K562 (cell line): Measurements from ENCODE around the gene PPM1D. TPM values are rescaled to one million over a fixed set of nuclear protein-coding genes. Genes with fewer than 3 reads are reported as not detected.

ENCODE experiments used
- CCAR2 ChIP-seq: fragments of 200-400 bp; formaldehyde crosslinking; IDR thresholded peaks from 2 replicates; pipeline ENCODE4 v1.6.1; 2017; ENCODE audit warnings: mild to moderate bottlenecking, low read depth, low read length
- ESRRA ChIP-seq: fragments of 450-650 bp; IDR thresholded peaks from 2 replicates; pipeline ENCODE4 v1.6.1; 2014; ENCODE audit warnings: low read depth, mild to moderate bottlenecking, moderate library complexity, borderline replicate concordance
- GTF2E2 ChIP-seq: fragments of 200-800 bp; sonication (Bioruptor generic); IDR thresholded peaks from 2 replicates; pipeline ENCODE4 v1.6.1; 2016; ENCODE audit warnings: missing genetic modification characterization, missing compliant biosample characterization
- NCOA6 ChIP-seq: fragments of 450-650 bp; IDR thresholded peaks from 2 replicates; pipeline ENCODE4 v1.6.1; 2017; ENCODE audit warnings: mild to moderate bottlenecking
- NR1H2 ChIP-seq: sonication (generic); formaldehyde crosslinking; IDR thresholded peaks from 2 replicates; pipeline ENCODE4 v1.4.0; 2020; ENCODE audit warnings: mild to moderate bottlenecking, missing genetic modification reagents
- PCBP1 ChIP-seq: fragments of 200-400 bp; formaldehyde crosslinking; IDR thresholded peaks from 2 replicates; pipeline ENCODE4 v1.6.1; 2018; ENCODE audit warnings: mild to moderate bottlenecking, low read depth, low read length; ENCODE audit not compliant: poor library complexity, severe bottlenecking
- PHF20 ChIP-seq: fragments of 450-650 bp; IDR thresholded peaks from 2 replicates; pipeline ENCODE4 v1.6.1; 2018; ENCODE audit not compliant: partially characterized antibody
- RBM22 ChIP-seq: fragments of 200-400 bp; formaldehyde crosslinking; IDR thresholded peaks from 2 replicates; pipeline ENCODE4 v1.6.1; 2018; ENCODE audit warnings: low read length, low read depth; ENCODE audit not compliant: poor library complexity, severe bottlenecking
- SREBF1 ChIP-seq: fragments of 150-350 bp; IDR thresholded peaks from 2 replicates; pipeline ENCODE4 v1.6.1; 2014; ENCODE audit warnings: antibody characterized with exemption, low read depth, low read length, borderline replicate concordance
- TCF3 ChIP-seq: sonication (generic); formaldehyde crosslinking; IDR thresholded peaks from 2 replicates; pipeline ENCODE4 v1.4.0; 2020; ENCODE audit warnings: mild to moderate bottlenecking, missing genetic modification reagents
- TGIF2 ChIP-seq: sonication (generic); formaldehyde crosslinking; IDR thresholded peaks from 2 replicates; pipeline ENCODE4 v1.8.1; 2022; ENCODE audit warnings: mild to moderate bottlenecking, missing genetic modification reagents, moderate library complexity
- ZC3H8 ChIP-seq: fragments of 450-650 bp; IDR thresholded peaks from 2 replicates; pipeline ENCODE4 v1.6.1; 2017
- ZNF146 ChIP-seq: IDR thresholded peaks from one replicate; pipeline ENCODE4 v1.6.1; 2018; ENCODE audit warnings: missing compliant biosample characterization; ENCODE audit not compliant: unreplicated experiment
- ZNF23 ChIP-seq: fragments of 250-450 bp; sonication (Bioruptor Pico); IDR thresholded peaks from 2 replicates; pipeline ENCODE4 v1.4.0; 2020; ENCODE audit warnings: mild to moderate bottlenecking
- polyA plus RNA-seq, 8 experiments: library from polyadenylated mRNA; depleted of rRNA in 4 of 8; stranded (reverse) in 5 of 8; unstranded in 3 of 8; fragments of >200 nt; fragmentation: Nextera tagmentation in 2 of 8; fragmentation: Illumina TruSeq in 1 of 8; extraction: Ambion mirVana in 2 of 8; extraction: Trizol in 1 of 8; gene quantifications; 2 replicates each; pipeline versions ENCODE4 v1.2.1 to v1.2.3, GENCODE V29; 2011 to 2014; ENCODE audit warnings: inconsistent platforms in 1 of 8, missing spikeins in 1 of 8
- total RNA-seq, 7 experiments: library from RNA; depleted of rRNA in 6 of 7; stranded (reverse); fragments of >200 nt in 6 of 7; fragmentation: Illumina TruSeq in 2 of 7; extraction: Trizol in 2 of 7; gene quantifications; 2 replicates each; pipeline versions ENCODE4 v1.2.1 to v1.2.3, GENCODE V29; 2011 to 2021; ENCODE audit warnings: low replicate concordance in 1 of 7
- TF ChIP-seq, protein P1 (sequence below): fragments of 450-650 bp; IDR thresholded peaks from 2 replicates; pipeline ENCODE4 v1.6.1; 2016; ENCODE audit warnings: low read depth
- TF ChIP-seq, protein P2 (sequence below): sonication (generic); formaldehyde crosslinking; IDR thresholded peaks from 2 replicates; pipeline ENCODE4 v1.8.0; 2022; ENCODE audit warnings: mild to moderate bottlenecking, missing genetic modification reagents, borderline replicate concordance
- TF ChIP-seq, protein P3 (sequence below): IDR thresholded peaks from 2 replicates; pipeline ENCODE4 v1.6.1; 2011; ENCODE audit not compliant: insufficient read length; ENCODE audit errors: extremely low read depth

Gene PPM1D
- total and polyA plus RNA-seq, 9 of the 15 experiments (the other 6 are each of a cell fraction or from before 2014, with no cell fraction given) = 2.1 to 19.0 (median 7.8) TPM

DNA sequence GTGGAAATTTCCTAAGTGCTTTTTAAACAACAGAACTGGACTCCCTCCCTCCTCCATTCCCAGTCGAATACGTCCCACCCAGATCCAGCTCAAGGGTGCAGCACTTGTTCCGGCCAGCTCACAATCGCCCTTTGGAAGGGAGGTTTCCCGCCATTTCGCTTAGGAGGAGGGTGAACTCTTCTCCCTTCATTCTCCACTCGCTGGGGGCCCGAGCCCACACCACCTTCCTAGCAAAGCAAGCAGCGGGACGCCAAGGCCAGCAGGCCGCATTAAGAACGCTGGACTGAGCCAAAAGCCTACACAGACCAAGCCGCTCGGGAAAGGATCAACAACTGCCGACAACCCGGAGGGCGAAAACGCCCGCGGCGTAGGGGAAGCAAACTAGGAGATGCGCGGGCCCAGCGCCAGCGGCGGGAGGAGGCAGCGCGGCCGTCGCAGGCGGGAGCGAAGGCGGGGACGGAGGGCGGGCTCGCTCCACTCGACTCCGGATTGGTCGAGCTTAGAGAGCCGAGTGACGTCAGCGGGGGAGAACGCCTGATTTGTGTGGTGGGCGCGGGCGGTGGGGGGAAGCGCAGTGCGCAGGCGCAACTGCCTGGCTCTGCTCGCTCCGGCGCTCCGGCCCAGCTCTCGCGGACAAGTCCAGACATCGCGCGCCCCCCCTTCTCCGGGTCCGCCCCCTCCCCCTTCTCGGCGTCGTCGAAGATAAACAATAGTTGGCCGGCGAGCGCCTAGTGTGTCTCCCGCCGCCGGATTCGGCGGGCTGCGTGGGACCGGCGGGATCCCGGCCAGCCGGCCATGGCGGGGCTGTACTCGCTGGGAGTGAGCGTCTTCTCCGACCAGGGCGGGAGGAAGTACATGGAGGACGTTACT, at the start of gene PPM1D (continued):
- TF ChIP-seq, protein P1, sequence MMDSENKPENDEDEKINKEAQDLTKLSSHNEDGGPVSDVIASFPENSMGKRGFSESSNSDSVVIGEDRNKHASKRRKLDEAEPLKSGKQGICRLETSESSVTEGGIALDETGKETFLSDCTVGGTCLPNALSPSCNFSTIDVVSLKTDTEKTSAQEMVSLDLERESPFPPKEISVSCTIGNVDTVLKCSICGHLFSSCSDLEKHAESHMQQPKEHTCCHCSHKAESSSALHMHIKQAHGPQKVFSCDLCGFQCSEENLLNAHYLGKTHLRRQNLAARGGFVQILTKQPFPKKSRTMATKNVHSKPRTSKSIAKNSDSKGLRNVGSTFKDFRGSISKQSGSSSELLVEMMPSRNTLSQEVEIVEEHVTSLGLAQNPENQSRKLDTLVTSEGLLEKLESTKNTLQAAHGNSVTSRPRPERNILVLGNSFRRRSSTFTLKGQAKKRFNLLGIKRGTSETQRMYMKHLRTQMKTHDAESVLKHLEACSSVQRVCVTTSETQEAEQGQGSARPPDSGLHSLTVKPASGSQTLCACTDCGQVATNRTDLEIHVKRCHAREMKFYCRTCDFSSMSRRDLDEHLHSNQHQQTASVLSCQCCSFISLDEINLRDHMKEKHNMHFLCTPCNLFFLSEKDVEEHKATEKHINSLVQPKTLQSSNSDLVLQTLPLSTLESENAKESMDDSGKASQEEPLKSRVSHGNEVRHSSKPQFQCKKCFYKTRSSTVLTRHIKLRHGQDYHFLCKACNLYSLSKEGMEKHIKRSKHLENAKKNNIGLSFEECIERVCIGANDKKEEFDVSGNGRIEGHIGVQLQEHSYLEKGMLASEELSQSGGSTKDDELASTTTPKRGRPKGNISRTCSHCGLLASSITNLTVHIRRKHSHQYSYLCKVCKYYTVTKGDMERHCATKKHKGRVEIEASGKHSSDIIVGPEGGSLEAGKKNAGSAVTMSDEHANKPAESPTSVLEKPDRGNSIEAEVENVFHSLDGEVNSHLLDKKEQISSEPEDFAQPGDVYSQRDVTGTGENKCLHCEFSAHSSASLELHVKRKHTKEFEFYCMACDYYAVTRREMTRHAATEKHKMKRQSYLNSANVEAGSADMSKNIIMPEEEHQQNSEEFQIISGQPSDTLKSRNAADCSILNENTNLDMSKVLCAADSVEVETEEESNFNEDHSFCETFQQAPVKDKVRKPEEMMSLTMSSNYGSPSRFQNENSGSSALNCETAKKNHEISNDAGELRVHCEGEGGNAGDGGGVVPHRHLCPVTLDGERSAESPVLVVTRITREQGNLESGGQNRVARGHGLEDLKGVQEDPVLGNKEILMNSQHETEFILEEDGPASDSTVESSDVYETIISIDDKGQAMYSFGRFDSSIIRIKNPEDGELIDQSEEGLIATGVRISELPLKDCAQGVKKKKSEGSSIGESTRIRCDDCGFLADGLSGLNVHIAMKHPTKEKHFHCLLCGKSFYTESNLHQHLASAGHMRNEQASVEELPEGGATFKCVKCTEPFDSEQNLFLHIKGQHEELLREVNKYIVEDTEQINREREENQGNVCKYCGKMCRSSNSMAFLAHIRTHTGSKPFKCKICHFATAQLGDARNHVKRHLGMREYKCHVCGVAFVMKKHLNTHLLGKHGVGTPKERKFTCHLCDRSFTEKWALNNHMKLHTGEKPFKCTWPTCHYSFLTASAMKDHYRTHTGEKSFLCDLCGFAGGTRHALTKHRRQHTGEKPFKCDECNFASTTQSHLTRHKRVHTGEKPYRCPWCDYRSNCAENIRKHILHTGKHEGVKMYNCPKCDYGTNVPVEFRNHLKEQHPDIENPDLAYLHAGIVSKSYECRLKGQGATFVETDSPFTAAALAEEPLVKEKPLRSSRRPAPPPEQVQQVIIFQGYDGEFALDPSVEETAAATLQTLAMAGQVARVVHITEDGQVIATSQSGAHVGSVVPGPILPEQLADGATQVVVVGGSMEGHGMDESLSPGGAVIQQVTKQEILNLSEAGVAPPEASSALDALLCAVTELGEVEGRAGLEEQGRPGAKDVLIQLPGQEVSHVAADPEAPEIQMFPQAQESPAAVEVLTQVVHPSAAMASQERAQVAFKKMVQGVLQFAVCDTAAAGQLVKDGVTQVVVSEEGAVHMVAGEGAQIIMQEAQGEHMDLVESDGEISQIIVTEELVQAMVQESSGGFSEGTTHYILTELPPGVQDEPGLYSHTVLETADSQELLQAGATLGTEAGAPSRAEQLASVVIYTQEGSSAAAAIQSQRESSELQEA = no peak
- TF ChIP-seq PCBP1 (no peak), ESRRA (0 out of 2 replicates have a peak, but pooled peaks have one; percentile 9), TCF3 (CRISPR knock-in tag) (peak; percentile 44; the same call in 1 of the 2 replicates), SREBF1 (no peak; the same call in 1 of the 2 replicates), ZNF146 (CRISPR knock-in tag) (no peak), TGIF2 (CRISPR knock-in tag) (no peak), GTF2E2 (0 out of 2 replicates have a peak, but pooled peaks have one; percentile 53), RBM22 (no peak), CCAR2 (no peak), PHF20 (peak; percentile 79), NR1H2 (CRISPR knock-in tag) (no peak; the same call in 1 of the 2 replicates), ZC3H8 (no peak), NCOA6 (peak; percentile 97), ZNF23 (CRISPR knock-in tag) (no peak)
- TF ChIP-seq, protein P2, sequence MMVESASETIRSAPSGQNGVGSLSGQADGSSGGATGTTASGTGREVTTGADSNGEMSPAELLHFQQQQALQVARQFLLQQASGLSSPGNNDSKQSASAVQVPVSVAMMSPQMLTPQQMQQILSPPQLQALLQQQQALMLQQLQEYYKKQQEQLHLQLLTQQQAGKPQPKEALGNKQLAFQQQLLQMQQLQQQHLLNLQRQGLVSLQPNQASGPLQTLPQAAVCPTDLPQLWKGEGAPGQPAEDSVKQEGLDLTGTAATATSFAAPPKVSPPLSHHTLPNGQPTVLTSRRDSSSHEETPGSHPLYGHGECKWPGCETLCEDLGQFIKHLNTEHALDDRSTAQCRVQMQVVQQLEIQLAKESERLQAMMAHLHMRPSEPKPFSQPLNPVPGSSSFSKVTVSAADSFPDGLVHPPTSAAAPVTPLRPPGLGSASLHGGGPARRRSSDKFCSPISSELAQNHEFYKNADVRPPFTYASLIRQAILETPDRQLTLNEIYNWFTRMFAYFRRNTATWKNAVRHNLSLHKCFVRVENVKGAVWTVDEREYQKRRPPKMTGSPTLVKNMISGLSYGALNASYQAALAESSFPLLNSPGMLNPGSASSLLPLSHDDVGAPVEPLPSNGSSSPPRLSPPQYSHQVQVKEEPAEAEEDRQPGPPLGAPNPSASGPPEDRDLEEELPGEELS (CRISPR knock-in tag) = peak; percentile 88; the same call in 1 of the 2 replicates
- TF ChIP-seq, protein P3, sequence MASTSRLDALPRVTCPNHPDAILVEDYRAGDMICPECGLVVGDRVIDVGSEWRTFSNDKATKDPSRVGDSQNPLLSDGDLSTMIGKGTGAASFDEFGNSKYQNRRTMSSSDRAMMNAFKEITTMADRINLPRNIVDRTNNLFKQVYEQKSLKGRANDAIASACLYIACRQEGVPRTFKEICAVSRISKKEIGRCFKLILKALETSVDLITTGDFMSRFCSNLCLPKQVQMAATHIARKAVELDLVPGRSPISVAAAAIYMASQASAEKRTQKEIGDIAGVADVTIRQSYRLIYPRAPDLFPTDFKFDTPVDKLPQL = no peak
